Cardiac muscle cell (in vitro differentiated cells and primary cell): Measurements from ENCODE around the gene PITPNC1. TPM values are rescaled to one million over a fixed set of nuclear protein-coding genes. Genes with fewer than 3 reads are reported as not detected.

Experiments used
- DNase-seq, 2 donors: peaks; one replicate each; pipeline versions ENCODE4 v3.0.0 to v3.0.0-alpha.2; 2010 to 2017; ENCODE audit warnings: low read depth in 1 of 2, low spot score in 1 of 2
- H3K27ac ChIP-seq: fragments of 200-600 bp; sonication (generic); 2 replicates; pipeline ENCODE4 v1.5.1; 2016
- H3K27me3 ChIP-seq: fragments of 200-600 bp; sonication (generic); 2 replicates; pipeline ENCODE4 v1.6.0; 2016; ENCODE audit warnings: control low read depth
- H3K36me3 ChIP-seq: fragments of 200-600 bp; sonication (generic); 2 replicates; pipeline ENCODE4 v1.5.1; 2016; ENCODE audit warnings: control low read depth
- H3K4me1 ChIP-seq: fragments of 200-600 bp; sonication (generic); 2 replicates; pipeline ENCODE4 v1.8.1; 2017; ENCODE audit warnings: low read depth, mild to moderate bottlenecking, mixed run types
- H3K4me3 ChIP-seq: fragments of 200-600 bp; sonication (generic); 2 replicates; pipeline ENCODE4 v1.5.1; 2016; ENCODE audit warnings: mild to moderate bottlenecking
- H3K9me3 ChIP-seq: fragments of 200-600 bp; sonication (generic); 2 replicates; pipeline ENCODE4 v1.5.1; 2017; ENCODE audit warnings: low read depth, mild to moderate bottlenecking, control low read depth
- CTCF ChIP-seq: IDR thresholded peaks from 2 replicates; pipeline ENCODE4 v1.5.1; 2012; ENCODE audit warnings: low read depth, mild to moderate bottlenecking, low read length
- polyA plus RNA-seq: library from polyadenylated mRNA; unstranded; fragments of >200 nt; fragmentation: Nextera tagmentation; extraction: Ambion mirVana; gene quantifications from 2 replicates; pipeline ENCODE4 v1.2.1, GENCODE V29; 2016
- total RNA-seq: library from RNA; depleted of rRNA; stranded (reverse); fragments of >200 nt; gene quantifications from 2 replicates; pipeline ENCODE4 v1.2.3, GENCODE V29; 2016

The PITPNC1 gene
- total and polyA plus RNA-seq, 2 experiments from 2014 or later, result 4.8 to 5.7 TPM

- DNase-seq, result no peak
- H3K4me1 ChIP-seq, result peaks cover 5% of the 10 kb centered on the region
- no peaks in the 10 kb centered on the region for H3K9me3 ChIP-seq
- no peaks in the 10 kb centered on the region for H3K36me3 ChIP-seq
- H3K27ac ChIP-seq, result no peak overlapping the region
- no peak for TF ChIP-seq CTCF
- no peak overlapping the region for H3K4me3 ChIP-seq
- H3K27me3 ChIP-seq, result no peaks in the 10 kb centered on the region
These were observed 110.4 kb downstream of the PITPNC1 start for GRCh38 chr17:67487506-67487905.

- Histone ChIP-seq H3K4me3 (no peak overlapping the region), H3K9me3 (no peaks in the 10 kb centered on the region), H3K27me3 (no peaks in the 10 kb centered on the region), H3K27ac (no peak overlapping the region), H3K36me3 (no peaks in the 10 kb centered on the region), H3K4me1 (peaks cover 5% of the 10 kb centered on the region)
- peak in 1 of 2 donors; percentile 26 for DNase-seq
- TF ChIP-seq CTCF, result no peak
These were observed 111.1 kb downstream of the PITPNC1 start for GRCh38 chr17:67488161-67488560.

- Histone ChIP-seq H3K4me3 (no peak overlapping the region), H3K27me3 (no peaks in the 10 kb centered on the region), H3K36me3 (no peaks in the 10 kb centered on the region), H3K27ac (no peak overlapping the region), H3K4me1 (peaks cover 5% of the 10 kb centered on the region), H3K9me3 (no peaks in the 10 kb centered on the region)
- no peak for DNase-seq
- TF ChIP-seq CTCF, result no peak
These were observed 111.7 kb downstream of the PITPNC1 start for GRCh38 chr17:67488768-67489167.

- no peaks in the 10 kb centered on the region for H3K27me3 ChIP-seq
- TF ChIP-seq CTCF, result no peak
- H3K36me3 ChIP-seq, result no peaks in the 10 kb centered on the region
- peaks cover 5% of the 10 kb centered on the region for H3K4me1 ChIP-seq
- no peaks in the 10 kb centered on the region for H3K9me3 ChIP-seq
- H3K27ac ChIP-seq, result no peak overlapping the region
- H3K4me3 ChIP-seq, result no peak overlapping the region
- no peak for DNase-seq
These were observed 112.2 kb downstream of the PITPNC1 start for GRCh38 chr17:67489273-67489672.

- Histone ChIP-seq H3K27ac (no peak overlapping the region), H3K36me3 (no peaks in the 10 kb centered on the region), H3K9me3 (no peaks in the 10 kb centered on the region), H3K27me3 (no peaks in the 10 kb centered on the region), H3K4me3 (no peak overlapping the region), H3K4me1 (peaks cover 5% of the 10 kb centered on the region)
- DNase-seq, result no peak
- TF ChIP-seq CTCF, result no peak
These were observed 113.4 kb downstream of the PITPNC1 start for GRCh38 chr17:67490471-67490870.
